ENCODE data around the gene PARD3.

- TF ChIP-seq CTCF (IDR thresholded peaks at IDR 0.05; ENCODE audit: low read depth, low read length, poor library complexity, severe bottlenecking), result no peak
- TF ChIP-seq EZH2phosphoT487 (IDR thresholded peaks at IDR 0.05; ENCODE audit: borderline replicate concordance, low read length), result no peak
Observed at GRCh38 chr10:34078017-34078744, 736.9 kb downstream of the PARD3 start.
